IMR-90 (cell line): ENCODE results near the gene ZNF595. TPM values are rescaled to one million over a fixed set of nuclear protein-coding genes. Genes with fewer than 3 reads are reported as not detected.

ENCODE experiments used
- ATAC-seq: fragments of 200-7000 bp; cut with Tn5 transposase; 2 replicates; pipeline ENCODE4 v1.9.1; 2020; ENCODE audit warnings: low read depth, mild to moderate bottlenecking, moderate library complexity
- BruUV-seq: library from RNA; stranded (reverse); fragments of 400-500 nt; replicated peaks from 2 replicates; lab custom pipeline; 2021; lab: Mats Ljungman, UMichigan
- CTCF ChIA-PET: fragments of 300-600 bp; formaldehyde crosslinking; extraction: SDS; loops from one replicate; lab custom pipeline; 2021; ENCODE audit warnings: antibody characterized with exemption; lab: Yijun Ruan, JAX
- POLR2A ChIA-PET: fragments of 300-600 bp; sonication (Branson Sonifier 250); formaldehyde crosslinking; loops from one replicate; lab custom pipeline; 2022; ENCODE audit warnings: antibody characterized with exemption; ENCODE audit not compliant: unreplicated experiment; lab: Charles Lee
- DNase-seq: peaks from one replicate; pipeline ENCODE4 v3.0.0; 2013
- H2AFZ ChIP-seq: replicated peaks from 2 replicates; pipeline ENCODE3; 2013; ENCODE audit warnings: low read length, mild to moderate bottlenecking; ENCODE audit not compliant: poor library complexity
- H2AK5ac ChIP-seq: 2 replicates; pipeline ENCODE4 v1.6.1; 2013; ENCODE audit warnings: low read depth, low read length, inconsistent platforms
- H2AK9ac ChIP-seq: replicated peaks from 2 replicates; pipeline ENCODE3; 2013; ENCODE audit warnings: mild to moderate bottlenecking, low read depth, low read length, moderate library complexity; ENCODE audit not compliant: poor library complexity
- H2BK120ac ChIP-seq: 2 replicates; pipeline ENCODE4 v1.6.1; 2013; ENCODE audit warnings: low read depth, low read length, inconsistent platforms
- H2BK15ac ChIP-seq: 3 replicates; pipeline ENCODE4 v1.6.1; 2013; ENCODE audit warnings: low read depth, low read length, inconsistent platforms
- H2BK20ac ChIP-seq: 2 replicates; pipeline ENCODE4 v1.6.1; 2013; ENCODE audit warnings: low read depth, mild to moderate bottlenecking, inconsistent platforms, low read length, moderate library complexity
- H2BK5ac ChIP-seq: 2 replicates; pipeline ENCODE4 v1.6.1; 2013; ENCODE audit warnings: mild to moderate bottlenecking, low read depth, low read length, inconsistent platforms; ENCODE audit not compliant: poor library complexity, severe bottlenecking
- H3K14ac ChIP-seq: replicated peaks from 2 replicates; pipeline ENCODE4 v1.6.1; 2013; ENCODE audit warnings: low read depth, low read length, inconsistent platforms
- H3K18ac ChIP-seq: 2 replicates; pipeline ENCODE4 v1.6.1; 2013; ENCODE audit warnings: low read depth, low read length, control low read depth
- H3K23ac ChIP-seq: 2 replicates; pipeline ENCODE4 v1.6.1; 2013; ENCODE audit warnings: low read depth, low read length, inconsistent platforms
- H3K27ac ChIP-seq: 2 replicates; pipeline ENCODE4 v1.5.1; 2013; ENCODE audit warnings: mild to moderate bottlenecking, control low read depth, low read length; ENCODE audit not compliant: insufficient read depth
- H3K27me3 ChIP-seq: 2 replicates; pipeline ENCODE4 v1.6.1; 2013; ENCODE audit warnings: low read length; ENCODE audit not compliant: control insufficient read depth, insufficient read depth
- H3K36me3 ChIP-seq: 2 replicates; pipeline ENCODE4 v1.6.1; 2013; ENCODE audit warnings: low read length, mixed read lengths; ENCODE audit not compliant: control insufficient read depth, insufficient read depth
- H3K4ac ChIP-seq: 2 replicates; pipeline ENCODE4 v1.6.1; 2013; ENCODE audit warnings: low read depth, low read length, inconsistent platforms
- H3K4me1 ChIP-seq: 2 replicates; pipeline ENCODE4 v1.6.1; 2013; ENCODE audit warnings: low read length, mixed read lengths; ENCODE audit not compliant: control insufficient read depth, insufficient read depth
- H3K4me2 ChIP-seq: 2 replicates; pipeline ENCODE4 v1.6.1; 2013; ENCODE audit warnings: low read depth, mild to moderate bottlenecking, control low read depth, low read length, moderate library complexity
- H3K4me3 ChIP-seq: 2 replicates; pipeline ENCODE4 v1.5.1; 2013; ENCODE audit warnings: low read depth, mild to moderate bottlenecking, control low read depth, low read length, moderate library complexity; ENCODE audit not compliant: insufficient read depth
- H3K56ac ChIP-seq: 2 replicates; pipeline ENCODE4 v1.6.1; 2013; ENCODE audit warnings: low read length, inconsistent platforms; ENCODE audit not compliant: insufficient read depth; ENCODE audit errors: extremely low read depth
- H3K79me1 ChIP-seq, 2 experiments: 2 replicates each; pipeline ENCODE4 v1.6.1; 2013; ENCODE audit warnings: low read length in 2 of 2, inconsistent platforms in 1 of 2, low read depth in 1 of 2
- H3K9ac ChIP-seq: 2 replicates; pipeline ENCODE4 v1.6.1; 2013; ENCODE audit warnings: low read depth, low read length, control low read depth
- H3K9me1 ChIP-seq: 2 replicates; pipeline ENCODE4 v1.6.1; 2013; ENCODE audit warnings: low read length, inconsistent platforms; ENCODE audit not compliant: insufficient read depth
- H3K9me3 ChIP-seq: 2 replicates; pipeline ENCODE4 v1.6.1; 2013; ENCODE audit warnings: low read length; ENCODE audit not compliant: control insufficient read depth, insufficient read depth
- H4K20me1 ChIP-seq: 2 replicates; pipeline ENCODE4 v1.6.1; 2013; ENCODE audit warnings: low read length, inconsistent platforms; ENCODE audit not compliant: insufficient read depth
- H4K5ac ChIP-seq: 2 replicates; pipeline ENCODE4 v1.6.1; 2013; ENCODE audit warnings: mild to moderate bottlenecking, low read depth, low read length, control low read depth
- H4K8ac ChIP-seq, 2 experiments: 2 replicates each; pipeline ENCODE4 v1.6.1; 2013; ENCODE audit warnings: low read depth in 2 of 2, low read length in 2 of 2, control low read depth in 1 of 2, inconsistent platforms in 1 of 2
- H4K91ac ChIP-seq: 2 replicates; pipeline ENCODE4 v1.6.1; 2013; ENCODE audit warnings: low read depth, low read length, inconsistent platforms; ENCODE audit not compliant: insufficient read depth
- BHLHE40 ChIP-seq: fragments of 150-350 bp; IDR thresholded peaks from 2 replicates; pipeline ENCODE4 v1.6.1; 2016; ENCODE audit warnings: mild to moderate bottlenecking, low read depth, low read length
- CEBPB ChIP-seq: IDR thresholded peaks from 2 replicates; pipeline ENCODE4 v1.6.1; 2012; ENCODE audit warnings: low read depth, low read length, improper control_type of control experiment
- CHD1 ChIP-seq: IDR thresholded peaks from 2 replicates; pipeline ENCODE4 v1.6.1; 2012; ENCODE audit warnings: low read depth, low read length, improper control_type of control experiment
- CTCF ChIP-seq: conservative IDR thresholded peaks from 2 replicates; pipeline ENCODE4 v1.5.1; 2012; ENCODE audit warnings: mild to moderate bottlenecking, low read depth, low read length, improper control_type of control experiment
- ELK1 ChIP-seq: fragments of 150-350 bp; IDR thresholded peaks from 2 replicates; pipeline ENCODE4 v1.6.1; 2016; ENCODE audit warnings: low read depth, mild to moderate bottlenecking, low read length, moderate library complexity, borderline replicate concordance
- FOS ChIP-seq: fragments of 150-350 bp; IDR thresholded peaks from 2 replicates; pipeline ENCODE4 v1.6.1; 2016; ENCODE audit warnings: low read depth, low read length
- MAFK ChIP-seq: IDR thresholded peaks from 2 replicates; pipeline ENCODE4 v1.6.1; 2012; ENCODE audit warnings: low read depth, low read length, improper control_type of control experiment
- MAZ ChIP-seq: IDR thresholded peaks from 2 replicates; pipeline ENCODE4 v1.6.1; 2012; ENCODE audit warnings: low read depth, mild to moderate bottlenecking, low read length, improper control_type of control experiment, moderate library complexity, borderline replicate concordance
- MXI1 ChIP-seq: IDR thresholded peaks from 2 replicates; pipeline ENCODE4 v1.6.1; 2012; ENCODE audit warnings: low read depth, mild to moderate bottlenecking, low read length, moderate library complexity, borderline replicate concordance
- NFE2L2 ChIP-seq: fragments of 150-350 bp; IDR thresholded peaks from 2 replicates; pipeline ENCODE4 v1.6.1; 2016; ENCODE audit warnings: low read depth, mild to moderate bottlenecking, low read length
- POLR2A ChIP-seq: IDR thresholded peaks from 2 replicates; pipeline ENCODE4 v1.6.1; 2012; ENCODE audit warnings: mild to moderate bottlenecking, low read depth, low read length
- RAD21 ChIP-seq: IDR thresholded peaks from 2 replicates; pipeline ENCODE4 v1.6.1; 2012; ENCODE audit warnings: low read length, improper control_type of control experiment
- RCOR1 ChIP-seq: IDR thresholded peaks from 2 replicates; pipeline ENCODE4 v1.6.1; 2012; ENCODE audit warnings: mild to moderate bottlenecking, low read length, improper control_type of control experiment; ENCODE audit not compliant: insufficient replicate concordance
- RFX5 ChIP-seq: IDR thresholded peaks from 2 replicates; pipeline ENCODE4 v1.8.0; 2012; ENCODE audit warnings: low read depth, mild to moderate bottlenecking, low read length, moderate library complexity
- SMC3 ChIP-seq: fragments of 150-350 bp; IDR thresholded peaks from 2 replicates; pipeline ENCODE4 v1.6.1; 2016; ENCODE audit warnings: low read depth, mild to moderate bottlenecking, antibody characterized with exemption, low read length, moderate library complexity
- USF2 ChIP-seq: fragments of 150-350 bp; IDR thresholded peaks from 2 replicates; pipeline ENCODE4 v1.6.1; 2017; ENCODE audit warnings: mild to moderate bottlenecking, antibody characterized with exemption, low read length, low read depth
- WGBS, 2 experiments: methylation state at CpG; one replicate each; pipeline versions ENCODE4 v1.1.5 to v1.1.7; 2013; ENCODE audit warnings: missing lambda C conversion rate in 2 of 2; ENCODE audit not compliant: insufficient read length in 1 of 2; ENCODE audit errors: extremely low coverage in 2 of 2; 5-methylcytosine and 5-hydroxymethylcytosine counted together
- dilution Hi-C: fragments of 300-500 bp; cut with HindIII; formaldehyde crosslinking; loops from one replicate; pipeline ENCODE4 v1.14.3; 2018; ENCODE audit warnings: low sequenced_read_pairs; ENCODE audit not compliant: unreplicated experiment
- in situ Hi-C: fragments of 300-500 bp; cut with MboI; formaldehyde crosslinking; loops from 3 replicates; pipeline ENCODE4 v1.14.3; 2019; ENCODE audit warnings: low sequenced_read_pairs, inconsistent platforms, mixed read lengths
- intact Hi-C: fragments of 100-400 bp; cut with micrococcal nuclease; formaldehyde crosslinking; loops from 2 replicates; pipeline ENCODE4 v1.10.0; 2022
- polyA plus RNA-seq, 3 experiments: library from polyadenylated mRNA; depleted of rRNA; stranded (reverse); fragments of >200 nt; gene quantifications; 2 replicates each; pipeline ENCODE4 v1.2.3, GENCODE V29; 2012; ENCODE audit warnings: low replicate concordance in 1 of 3
- total RNA-seq: library from RNA; depleted of rRNA; stranded (reverse); fragments of >200 nt; gene quantifications from 2 replicates; pipeline ENCODE4 v1.2.3, GENCODE V29; 2012

The ZNF595 gene
- total and polyA plus RNA-seq, 2 of the 4 experiments (the other 2 are of a cell fraction) = 1.9 to 6.8 TPM

GRCh38 chr4:132483-132882, 79.4 kb downstream of the ZNF595 start:
- dilution Hi-C loops = no loop called here
- Histone ChIP-seq H3K23ac (no peak overlapping the region), H2BK20ac (no peak overlapping the region), H2BK120ac (no peak overlapping the region), H3K4me1 (no peaks in the 10 kb centered on the region), H3K79me1 (peaks cover 4 to 9% of the 10 kb centered on the region in 2 experiments; a peak in 1 of 4 replicates), H3K4me3 (no peak overlapping the region), H3K36me3 (peaks cover 27% of the 10 kb centered on the region), H3K9me1 (no peaks in the 10 kb centered on the region), H3K9ac (no peak overlapping the region), H2BK5ac (no peak overlapping the region), H3K4ac (no peak overlapping the region), H3K4me2 (no peak overlapping the region), H4K20me1 (no peaks in the 10 kb centered on the region), H3K56ac (no peak overlapping the region), H2BK15ac (no peak overlapping the region), H2AFZ (no peak overlapping the region), H4K91ac (no peak overlapping the region), H2AK9ac (no peak overlapping the region), H4K8ac (no peak overlapping the region), H3K9me3 (peaks cover 21% of the 10 kb centered on the region), H3K27me3 (no peaks in the 10 kb centered on the region), H4K5ac (no peak overlapping the region), H3K27ac (no peak overlapping the region), H2AK5ac (no peak overlapping the region), H3K14ac (no peak overlapping the region), H3K18ac (no peak overlapping the region)
- TF ChIP-seq POLR2A (no peak), RFX5 (no peak), FOS (no peak), RCOR1 (no peak), SMC3 (no peak), MAFK (no peak), USF2 (no peak), ELK1 (no peak), CHD1 (no peak), MXI1 (no peak), CTCF (no peak), MAZ (no peak), BHLHE40 (no peak), NFE2L2 (no peak), CEBPB (no peak), RAD21 (no peak)
- in situ Hi-C loops = no loop called here
- intact Hi-C loops = no loop called here
- DNase-seq (no peak), ATAC-seq (no peak)
- POLR2A ChIA-PET = no interaction called here
- WGBS, 2 experiments = no CpG with 5 or more reads among the region's 1 CpG
- BruUV-seq = no TSS peak
- CTCF ChIA-PET = no interaction called here
